OCI-LY1 (cell line): ENCODE results near the gene NR5A1.

Experiments used
- CTCF ChIP-seq: fragments of 200-600 bp; sonication (generic), shearing (Covaris generic); IDR thresholded peaks from 2 replicates; pipeline ENCODE4 v1.5.1; 2017; ENCODE audit warnings: mild to moderate bottlenecking, antibody characterized with exemption, low read length, moderate library complexity, mixed read lengths
- EZH2 ChIP-seq: fragments of 200-600 bp; sonication (generic), shearing (Covaris generic); IDR thresholded peaks from 2 replicates; pipeline ENCODE4 v1.8.0; 2017; ENCODE audit warnings: borderline replicate concordance, mixed run types, mild to moderate bottlenecking, antibody characterized with exemption, low read length, moderate library complexity, mixed read lengths

- TF ChIP-seq CTCF (no peak), EZH2 (no peak)
Observed at GRCh38 chr9:124452841-124453585, 54.2 kb downstream of the NR5A1 start.
